Measurements from ENCODE around the gene ZKSCAN8. TPM values are rescaled to one million over a fixed set of nuclear protein-coding genes. Genes with fewer than 3 reads are reported as not detected.

The ZKSCAN8 gene
- total RNA-seq, 1 donor from 2014 or later = 11.2 TPM

- no peaks in the 10 kb centered on the region for H3K9me3 ChIP-seq (replicated peaks)
- no peaks in the 10 kb centered on the region for H3K27me3 ChIP-seq (ENCODE audit: low read depth)
- intact Hi-C loops (cut with micrococcal nuclease) = no loop called here
- H3K36me3 ChIP-seq = peaks cover 54% of the 10 kb centered on the region
- TF ChIP-seq CTCF (IDR thresholded peaks at IDR 0.05; ENCODE audit: borderline replicate concordance) = no peak
- DNase-seq = no peak
- H3K27ac ChIP-seq (replicated peaks) = no peak overlapping the region
- H3K4me1 ChIP-seq = peaks cover 16% of the 10 kb centered on the region
- no peak overlapping the region for H3K4me3 ChIP-seq
These were observed 16.6 kb downstream of the ZKSCAN8 start for GRCh38 chr6:28158318-28158717.

DNA sequence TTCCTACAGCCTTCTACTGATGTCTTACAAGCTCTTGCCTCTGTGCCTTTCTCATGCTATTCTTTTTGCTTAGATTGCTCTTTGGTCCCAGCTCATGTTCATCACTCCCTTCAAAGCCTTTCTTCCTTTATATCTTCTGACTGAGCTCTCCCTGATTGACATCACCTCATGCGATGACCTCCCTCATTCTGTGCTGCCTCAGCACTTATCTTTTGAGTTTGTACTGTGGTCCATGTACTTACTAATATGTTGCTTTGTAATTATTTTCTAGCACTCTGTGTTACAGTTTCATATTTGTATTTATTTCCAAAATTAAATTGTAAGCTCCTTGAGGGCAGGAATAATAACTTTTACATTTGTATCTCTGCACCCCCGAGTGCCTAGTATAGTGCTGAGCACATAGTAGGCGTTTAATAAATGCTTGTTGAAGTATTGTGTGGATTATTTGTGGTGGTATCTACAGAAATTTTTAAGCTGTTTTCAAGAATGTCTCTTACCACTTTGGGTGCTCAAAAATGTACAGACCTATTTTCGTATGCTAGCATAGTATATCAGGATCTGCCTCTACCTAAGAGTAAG, 17.4 kb downstream of the ZKSCAN8 start:
- intact Hi-C loops (cut with micrococcal nuclease) = no loop called here

GRCh38 chr6:28160233-28160632, 18.6 kb downstream of the ZKSCAN8 start:
- Histone ChIP-seq H3K36me3 (peaks cover 35% of the 10 kb centered on the region), H3K9me3 (replicated peaks) (no peaks in the 10 kb centered on the region), H3K27me3 (ENCODE audit: low read depth) (no peaks in the 10 kb centered on the region), H3K4me3 (no peak overlapping the region), H3K4me1 (peaks cover 16% of the 10 kb centered on the region), H3K27ac (replicated peaks) (no peak overlapping the region)
- no peak for TF ChIP-seq CTCF (IDR thresholded peaks at IDR 0.05; ENCODE audit: borderline replicate concordance)
- intact Hi-C loops (cut with micrococcal nuclease) = no loop called here
- DNase-seq = no peak

More for the DNA sequence above, 17.4 kb downstream of the ZKSCAN8 start:
- no peak overlapping the region for H3K27ac ChIP-seq (replicated peaks)
- peaks cover 46% of the 10 kb centered on the region for H3K36me3 ChIP-seq
- no peaks in the 10 kb centered on the region for H3K9me3 ChIP-seq (replicated peaks)
- DNase-seq = no peak
- no peak for TF ChIP-seq CTCF (IDR thresholded peaks at IDR 0.05; ENCODE audit: borderline replicate concordance)
- no peak overlapping the region for H3K4me3 ChIP-seq
- no peaks in the 10 kb centered on the region for H3K27me3 ChIP-seq (ENCODE audit: low read depth)
- H3K4me1 ChIP-seq = peaks cover 16% of the 10 kb centered on the region

DNA sequence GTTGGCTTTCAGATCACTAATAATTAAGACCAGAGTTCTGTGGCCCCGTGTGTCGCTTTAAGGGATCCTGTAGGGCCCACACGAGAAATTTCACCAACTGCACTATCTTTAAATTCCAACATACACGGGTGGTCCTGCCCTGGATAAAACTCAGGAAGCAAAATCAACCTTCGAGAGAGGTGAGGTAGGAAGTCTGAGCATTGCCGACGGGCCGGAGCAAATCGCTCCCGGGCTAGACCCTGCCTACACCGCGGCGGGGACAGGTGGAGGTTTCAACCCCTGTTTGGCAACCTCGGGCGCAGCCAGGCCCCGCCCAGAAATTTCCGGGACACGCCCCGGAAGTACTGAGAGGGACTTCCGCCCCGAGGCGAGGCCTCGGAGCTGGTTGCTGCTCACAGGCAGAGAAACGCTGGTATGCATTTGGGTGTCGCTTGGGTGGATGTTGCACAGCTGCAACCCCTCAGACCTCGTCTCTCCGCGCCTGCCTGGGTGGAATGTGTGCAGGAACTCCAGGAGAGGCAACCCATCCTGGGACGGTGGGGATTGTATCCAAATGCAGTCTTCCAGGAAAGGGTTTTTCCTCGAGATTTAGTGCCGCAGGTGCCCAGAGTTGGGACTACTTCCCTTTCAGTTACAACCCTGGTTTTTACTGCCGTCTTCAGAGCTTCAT, 19.9 kb downstream of the ZKSCAN8 start:
- no peaks in the 10 kb centered on the region for H3K27me3 ChIP-seq (ENCODE audit: low read depth)
- no peaks in the 10 kb centered on the region for H3K9me3 ChIP-seq (replicated peaks)
- DNase-seq = peak; percentile 78
- H3K27ac ChIP-seq (replicated peaks) = peak overlapping the region; percentile 36
- peaks cover 21% of the 10 kb centered on the region for H3K36me3 ChIP-seq
- H3K4me3 ChIP-seq = peak overlapping the region; percentile 69
- intact Hi-C loops (cut with micrococcal nuclease) = no loop called here
- no peak for TF ChIP-seq CTCF (IDR thresholded peaks at IDR 0.05; ENCODE audit: borderline replicate concordance)
- peaks cover 16% of the 10 kb centered on the region for H3K4me1 ChIP-seq

DNA sequence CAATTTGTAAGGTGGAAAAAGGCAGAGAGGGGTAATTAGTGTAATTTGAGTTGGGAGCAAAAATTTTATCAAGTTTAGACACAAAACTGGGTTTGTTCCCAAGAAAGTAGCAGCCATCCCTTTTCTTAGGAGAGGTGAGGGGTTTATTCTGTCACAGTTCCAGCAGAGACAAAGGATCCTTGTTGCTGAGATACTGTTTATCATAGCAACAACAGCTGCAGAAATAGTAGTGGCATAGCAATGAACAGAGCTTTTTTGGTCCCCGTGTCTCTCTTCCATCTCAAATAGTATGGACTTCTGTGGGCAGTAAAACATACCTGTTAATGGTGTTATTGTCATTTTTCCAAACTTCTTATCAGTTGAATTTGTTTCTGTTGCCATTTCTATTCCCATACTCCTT, 23.9 kb downstream of the ZKSCAN8 start:
- intact Hi-C loops (cut with micrococcal nuclease) = no loop called here

More for the DNA sequence above, 23.9 kb downstream of the ZKSCAN8 start:
- H3K4me1 ChIP-seq = peaks cover 16% of the 10 kb centered on the region
- H3K36me3 ChIP-seq = peaks cover 4% of the 10 kb centered on the region
- no peaks in the 10 kb centered on the region for H3K9me3 ChIP-seq (replicated peaks)
- H3K27me3 ChIP-seq (ENCODE audit: low read depth) = no peaks in the 10 kb centered on the region
- no peak for DNase-seq
- H3K27ac ChIP-seq (replicated peaks) = no peak overlapping the region
- TF ChIP-seq CTCF (IDR thresholded peaks at IDR 0.05; ENCODE audit: borderline replicate concordance) = no peak
- H3K4me3 ChIP-seq = no peak overlapping the region

Data from left ventricle myocardium inferior (tissue), 1 donor.